Activated CD8-positive, alpha-beta memory T cell treated with anti-CD3 and anti-CD28 coated beads for 36 hours (primary cell): Measurements from ENCODE around the gene DLK1. TPM values are rescaled to one million over a fixed set of nuclear protein-coding genes. Genes with fewer than 3 reads are reported as not detected.

Experiments used
- CTCF ChIA-PET: fragments of 350-600 bp; sonication (Branson Sonifier 250); formaldehyde crosslinking; loops from one replicate; lab custom pipeline; 2021; ENCODE audit warnings: antibody characterized with exemption; lab: Charles Lee
- POLR2A ChIA-PET: fragments of 350-600 bp; sonication (Branson Sonifier 250); formaldehyde crosslinking; loops from one replicate; lab custom pipeline; 2021; ENCODE audit warnings: antibody characterized with exemption; lab: Charles Lee
- total RNA-seq, 2 experiments: library from RNA; stranded (reverse); gene quantifications; one replicate each; pipeline ENCODE4 v1.2.3, GENCODE V29; 2021

Gene DLK1
- total RNA-seq, 2 experiments from 2014 or later, result not detected

GRCh38 chr14:100731011-100731670, 4.4 kb downstream of the DLK1 start:
- POLR2A ChIA-PET, result no interaction called here

DNA sequence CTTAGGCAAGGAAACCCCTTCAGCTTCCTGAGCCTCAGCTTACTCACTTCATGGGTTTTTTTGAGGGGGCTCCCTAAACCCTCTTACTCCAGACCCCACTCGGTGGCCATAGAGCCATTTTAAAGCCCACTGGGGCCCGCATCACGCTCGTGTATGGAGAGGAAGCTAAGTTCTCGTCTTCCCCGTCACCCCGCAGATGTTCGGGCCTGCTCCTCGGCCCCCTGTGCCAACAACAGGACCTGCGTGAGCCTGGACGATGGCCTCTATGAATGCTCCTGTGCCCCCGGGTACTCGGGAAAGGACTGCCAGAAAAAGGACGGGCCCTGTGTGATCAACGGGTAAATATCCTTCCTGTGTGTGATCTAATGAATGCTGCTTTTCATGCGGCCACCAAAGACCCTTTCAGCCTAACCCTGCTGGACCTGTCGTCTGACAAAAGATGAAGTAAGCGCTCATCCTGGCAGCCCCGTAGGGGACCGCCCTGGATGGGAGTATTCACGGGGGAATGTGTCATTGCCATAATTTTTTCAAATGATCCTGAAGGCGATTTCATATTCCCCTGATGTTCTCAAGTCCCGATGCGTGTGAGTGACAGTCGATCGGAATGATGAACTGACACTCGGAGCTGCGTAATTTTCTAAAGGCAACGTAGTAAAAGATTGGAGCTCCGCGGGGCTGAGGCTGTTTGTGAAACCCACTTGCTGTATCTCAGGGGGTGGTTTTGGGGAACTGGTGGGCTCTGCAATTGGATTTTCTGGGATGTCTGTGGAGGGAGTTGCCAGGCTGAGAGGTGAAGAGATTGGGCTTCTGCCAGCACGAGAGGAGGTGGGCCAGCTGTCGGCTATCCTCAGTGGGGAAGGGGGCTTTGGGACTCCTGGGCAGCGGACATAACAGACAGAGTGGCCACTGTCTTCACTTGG, 5.4 kb downstream of the DLK1 start:
- POLR2A ChIA-PET, result no interaction called here
- CTCF ChIA-PET, result no interaction called here

More at GRCh38 chr14:100731011-100731670, 4.4 kb downstream of the DLK1 start:
- CTCF ChIA-PET, result no interaction called here

DNA sequence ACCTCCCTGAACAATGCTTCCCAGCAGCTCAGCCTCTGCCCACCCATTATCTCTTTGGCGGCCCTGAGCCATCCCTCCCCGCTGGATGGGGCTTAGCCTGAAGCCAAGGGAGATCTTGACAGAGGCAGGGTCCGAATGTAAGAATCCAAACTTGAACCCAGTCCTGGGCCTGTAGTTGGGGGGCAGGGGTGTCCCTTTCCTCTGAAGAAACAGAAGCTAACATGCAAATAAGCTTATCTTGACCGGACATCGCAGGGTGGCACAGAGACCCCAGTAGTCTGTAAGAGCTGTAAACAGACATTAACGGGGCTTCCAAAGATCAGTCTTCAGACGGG, 6.0 kb downstream of the DLK1 start:
- POLR2A ChIA-PET, result no interaction called here
- CTCF ChIA-PET, result no interaction called here

GRCh38 chr14:100733152-100733850, 6.6 kb downstream of the DLK1 start:
- POLR2A ChIA-PET, result no interaction called here
- CTCF ChIA-PET, result no interaction called here

- POLR2A ChIA-PET, result no interaction called here
- CTCF ChIA-PET, result no interaction called here
Measured at GRCh38 chr14:100734031-100734990, 7.6 kb downstream of the DLK1 start.

DNA sequence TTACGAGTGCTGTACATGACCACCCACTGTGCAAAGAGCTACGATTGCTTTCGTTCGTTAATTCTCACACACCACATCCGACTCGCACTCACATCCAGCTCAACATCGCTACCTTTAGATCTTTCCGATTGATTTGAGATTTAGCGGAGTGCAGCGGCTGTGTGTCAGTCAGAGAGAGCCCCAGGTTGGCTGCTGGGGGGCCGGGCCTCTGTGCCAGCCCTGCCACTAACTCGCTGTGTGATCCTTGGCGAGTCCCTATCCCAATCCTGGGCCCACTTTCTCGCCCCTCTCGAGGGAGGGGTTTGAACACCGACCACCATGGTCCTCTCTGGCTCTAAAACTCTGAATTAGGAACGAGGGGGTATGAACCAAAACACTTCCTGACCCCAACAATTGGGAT, 8.6 kb downstream of the DLK1 start:
- ChIA-PET POLR2A (no interaction called here), CTCF (no interaction called here)

GRCh38 chr14:100736269-100737180, 9.8 kb downstream of the DLK1 start:
- CTCF ChIA-PET, result no interaction called here
- POLR2A ChIA-PET, result no interaction called here

GRCh38 chr14:100737526-100737925, 10.8 kb downstream of the DLK1 start:
- ChIA-PET CTCF (no interaction called here), POLR2A (no interaction called here)

DNA sequence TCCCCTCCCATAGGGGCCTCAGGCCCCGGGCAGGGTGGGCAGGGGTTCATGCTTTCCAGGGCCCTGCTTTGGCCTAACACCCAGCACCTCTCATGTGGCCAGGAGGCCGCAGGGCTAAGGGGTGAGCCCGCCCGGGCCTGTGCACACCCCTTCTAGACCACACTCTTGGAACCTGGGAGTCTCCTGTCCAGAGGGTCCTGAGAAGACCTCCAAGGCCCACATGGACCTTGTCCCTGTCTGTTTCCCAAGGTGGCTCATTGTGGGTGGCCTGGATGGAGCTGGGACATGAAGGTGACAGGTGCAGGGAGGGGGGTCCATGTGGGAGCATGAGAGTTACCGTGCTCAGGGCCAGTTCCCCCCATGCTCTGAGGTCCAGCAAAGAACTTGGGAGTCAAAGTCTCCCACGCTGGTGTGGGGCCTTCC, 11.6 kb downstream of the DLK1 start:
- CTCF ChIA-PET, result no interaction called here
- POLR2A ChIA-PET, result no interaction called here

DNA sequence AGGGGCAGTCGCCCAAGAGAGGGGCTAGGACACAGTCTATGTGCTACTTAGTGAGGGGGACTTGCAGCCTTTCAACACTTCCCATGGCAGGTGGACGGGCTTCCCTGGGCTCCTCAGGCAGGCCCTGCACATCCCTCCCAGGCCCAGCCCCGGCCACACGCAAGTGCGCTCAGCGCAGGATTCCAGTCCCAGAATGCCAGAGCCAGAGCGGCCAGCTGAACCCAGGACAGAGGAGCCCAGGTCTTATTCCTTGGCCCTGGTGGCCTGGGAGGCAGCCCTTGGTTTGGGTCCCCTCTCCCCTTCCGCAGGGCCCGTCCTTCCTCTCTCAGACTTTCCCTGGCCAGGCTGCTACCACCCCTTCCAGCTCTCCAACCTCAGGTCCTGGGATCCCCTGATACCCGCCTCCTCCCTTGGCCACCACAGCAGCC, 12.0 kb downstream of the DLK1 start:
- ChIA-PET POLR2A (no interaction called here), CTCF (no interaction called here)

DNA sequence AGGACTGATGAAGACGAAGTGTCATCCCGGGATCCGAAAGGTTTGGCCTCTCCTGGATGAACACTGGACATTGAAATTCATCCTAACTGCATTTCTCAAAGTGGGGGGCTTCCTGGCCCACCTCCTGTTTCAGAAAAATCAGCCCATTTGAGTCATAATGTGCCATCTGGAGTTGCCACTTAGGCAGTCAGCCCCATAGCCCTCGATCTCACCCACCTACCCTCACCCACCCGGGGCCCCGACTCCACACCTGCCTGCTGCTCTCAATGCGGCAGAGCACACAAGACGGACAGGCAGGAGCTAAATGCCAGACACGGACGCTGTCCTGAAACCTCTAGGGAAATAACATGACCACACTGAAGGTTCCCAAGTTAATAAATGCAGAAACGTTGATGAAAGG, 12.6 kb downstream of the DLK1 start:
- ChIA-PET POLR2A (no interaction called here), CTCF (no interaction called here)

DNA sequence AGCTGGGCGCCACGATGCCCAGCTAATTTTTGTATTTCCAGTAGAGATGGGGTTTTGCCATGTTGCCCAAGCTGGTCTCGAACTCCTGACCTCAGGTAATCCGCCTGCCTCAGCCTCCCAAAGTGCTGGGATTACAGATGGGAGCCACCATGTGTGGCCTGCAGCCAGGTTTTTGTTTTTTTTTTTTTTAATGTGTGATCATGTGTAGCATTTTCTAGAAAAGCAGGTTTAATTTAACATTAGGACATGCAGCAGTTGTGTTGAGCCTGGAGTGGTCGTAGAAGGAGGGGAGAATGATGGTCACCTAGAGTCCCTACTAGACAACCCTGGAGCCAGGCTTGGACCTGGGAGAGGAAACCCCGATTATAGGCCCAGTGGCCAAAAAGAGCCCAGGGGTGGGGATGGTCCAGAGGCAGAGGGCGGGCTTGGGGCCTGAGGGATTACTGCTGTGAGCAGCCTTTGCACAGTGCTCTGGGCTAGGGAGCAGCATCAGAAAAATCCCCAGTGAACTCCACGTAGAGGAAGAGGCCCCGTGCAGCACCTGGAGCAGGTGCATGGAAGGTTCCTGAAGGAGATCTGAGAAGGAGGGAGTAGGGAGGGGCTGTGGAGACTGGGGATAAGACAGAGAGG, 13.6 kb downstream of the DLK1 start:
- ChIA-PET POLR2A (no interaction called here), CTCF (no interaction called here)

DNA sequence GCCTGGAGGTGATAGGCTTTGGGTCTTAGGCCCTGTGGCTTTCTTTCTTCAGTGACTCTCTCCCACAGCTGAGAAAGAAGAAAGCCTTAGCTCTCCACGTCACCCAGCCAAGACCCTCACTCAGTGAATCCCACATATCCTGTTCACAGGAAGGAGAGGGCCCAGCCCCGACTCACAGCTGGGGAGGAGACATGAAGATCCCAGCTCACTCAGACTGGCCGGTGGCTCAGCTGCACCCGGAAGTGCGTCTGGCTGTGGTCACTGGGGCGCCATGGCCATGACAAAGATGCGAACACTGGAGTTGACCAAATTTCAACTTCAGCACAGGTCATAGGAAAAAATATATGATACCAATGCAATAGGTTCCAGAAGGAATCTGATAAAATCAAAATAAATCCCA, 14.2 kb downstream of the DLK1 start:
- ChIA-PET POLR2A (no interaction called here), CTCF (interaction anchor here (0.6 kb wide), 1 partner anchor 661 kb away, joined by 3 read pairs; no protein-coding TSS in a partner anchor)

DNA sequence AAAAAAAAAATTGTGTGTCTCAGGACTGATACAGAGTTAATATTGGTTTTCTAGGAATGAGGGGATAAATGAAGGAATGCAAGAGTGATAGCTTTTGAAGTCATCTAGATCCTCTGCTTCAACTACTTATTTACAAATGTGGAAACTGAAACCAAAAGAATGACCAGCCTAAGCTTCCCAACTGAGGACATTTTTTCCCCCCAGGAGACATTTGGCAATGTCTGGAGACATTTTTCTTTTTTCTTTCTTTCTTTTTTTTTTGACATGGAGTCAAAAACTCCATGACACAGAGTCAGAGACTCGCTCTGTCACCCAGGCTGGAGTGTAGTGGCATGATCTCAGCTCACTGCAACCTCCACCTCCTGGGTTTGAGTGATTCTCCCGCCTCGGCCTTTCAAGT, 15.3 kb downstream of the DLK1 start:
- ChIA-PET CTCF (no interaction called here), POLR2A (no interaction called here)

DNA sequence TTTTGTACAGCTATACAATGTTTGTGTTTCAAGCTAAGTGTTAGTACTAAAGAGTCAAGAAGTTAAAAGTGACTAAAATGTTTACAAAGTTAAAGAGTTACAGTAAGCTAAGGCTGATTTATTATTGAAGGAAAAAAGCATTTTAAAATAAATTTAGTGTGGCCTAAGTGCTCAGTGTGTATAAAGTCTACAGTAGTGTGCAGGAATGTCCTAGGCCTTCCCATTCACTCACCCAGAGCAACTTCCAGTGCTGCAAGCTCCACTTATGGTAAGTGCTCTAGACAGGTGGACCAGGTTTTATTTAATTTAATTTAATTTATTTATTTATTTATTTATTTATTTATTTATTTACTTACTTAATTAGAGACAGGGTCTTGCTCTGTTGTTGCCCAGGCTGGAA, 19.6 kb downstream of the DLK1 start:
- CTCF ChIA-PET, result interaction anchor here (0.9 kb wide), 1 partner anchor 15 kb away, joined by 3 read pairs; no protein-coding TSS in a partner anchor
- POLR2A ChIA-PET, result no interaction called here

GRCh38 chr14:100747021-100747586, 20.4 kb downstream of the DLK1 start:
- CTCF ChIA-PET, result no interaction called here
- POLR2A ChIA-PET, result no interaction called here

DNA sequence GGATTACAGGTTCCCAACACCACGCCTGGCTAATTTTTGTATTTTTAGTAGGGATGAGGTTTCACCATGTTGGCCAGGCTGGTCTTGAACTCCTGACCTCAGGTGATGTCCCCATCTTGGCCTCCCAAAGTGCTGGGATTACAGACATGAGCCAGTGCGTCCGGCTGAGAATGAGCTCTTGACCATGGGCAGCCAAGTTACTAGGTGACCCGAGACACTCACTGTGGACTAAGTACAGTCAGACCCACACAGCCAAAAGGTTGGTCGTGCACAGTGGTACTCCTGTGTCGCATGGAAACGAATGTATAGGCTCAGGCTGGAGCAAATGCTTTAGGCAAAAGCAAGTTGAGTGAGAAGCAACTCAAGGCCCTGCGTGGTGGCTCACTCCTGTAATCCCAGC, 21.0 kb downstream of the DLK1 start:
- POLR2A ChIA-PET, result no interaction called here
- CTCF ChIA-PET, result no interaction called here
